Right renal cortex interstitium (tissue), 3 donors: ENCODE data around the gene ATAD3A. TPM values are rescaled to one million over a fixed set of nuclear protein-coding genes. Genes with fewer than 3 reads are reported as not detected.

ENCODE experiments used
- DNase-seq, 3 donors: peaks; one replicate each; pipeline ENCODE4 v3.0.0-alpha.2; 2013; ENCODE audit warnings: low read depth in 3 of 3, low spot score in 2 of 3
- polyA plus RNA-seq, 3 donors: library from polyadenylated mRNA; unstranded; fragments of 120-200 nt; gene quantifications; one replicate each; pipeline ENCODE4 v1.2.1, GENCODE V29; 2013; ENCODE audit not compliant: insufficient read length in 3 of 3

Gene ATAD3A
- polyA plus RNA-seq, 3 donors = 16.6 to 19.4 (median 18.1) TPM

DNA sequence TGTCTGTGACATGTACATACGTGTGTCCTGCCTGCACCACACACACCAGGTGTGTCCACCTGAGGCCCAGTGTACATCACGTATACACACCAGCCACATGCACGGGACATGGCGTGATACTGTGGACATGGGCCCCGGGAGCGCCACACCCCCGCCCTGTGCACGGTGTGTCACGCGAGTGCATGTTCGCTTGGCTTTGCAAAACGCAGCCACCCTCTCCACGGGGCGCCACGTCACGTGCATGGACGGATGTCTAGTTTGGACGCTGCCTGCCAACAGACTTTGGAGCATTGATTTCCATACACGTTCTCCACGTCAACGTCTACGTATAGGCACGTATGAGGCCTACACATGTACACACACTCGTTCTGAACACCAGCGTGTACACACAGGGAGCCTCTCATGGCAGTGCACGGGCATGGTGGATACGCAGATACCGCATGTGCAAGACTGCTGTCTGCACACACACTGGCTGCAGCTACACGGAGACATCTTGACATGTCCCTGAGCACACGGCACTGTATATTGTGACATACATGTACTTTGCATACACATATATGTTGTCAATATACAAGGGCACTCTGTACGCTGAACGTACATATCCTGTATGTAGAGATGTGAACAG lies 25.8 kb downstream of the ATAD3A start:
- no peak for DNase-seq

GRCh38 chr1:1538334-1538733 lies 26.4 kb downstream of the ATAD3A start:
- DNase-seq = no peak

DNA sequence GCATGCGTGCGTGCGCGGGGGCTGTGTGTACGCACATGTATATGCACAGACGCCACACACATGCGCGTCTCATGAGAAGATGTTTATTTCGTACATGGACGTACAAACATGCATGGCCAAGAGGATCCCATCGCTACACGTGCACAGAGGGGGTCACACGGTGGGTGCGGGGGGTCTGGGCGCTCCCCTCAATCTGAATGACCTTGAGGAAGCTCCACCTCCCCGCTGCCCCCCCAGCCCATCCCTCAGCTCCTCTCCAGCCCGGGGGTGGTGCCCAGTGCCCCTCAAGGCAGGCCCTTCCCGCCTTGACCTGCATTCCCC lies 27.0 kb downstream of the ATAD3A start:
- no peak for DNase-seq

DNA sequence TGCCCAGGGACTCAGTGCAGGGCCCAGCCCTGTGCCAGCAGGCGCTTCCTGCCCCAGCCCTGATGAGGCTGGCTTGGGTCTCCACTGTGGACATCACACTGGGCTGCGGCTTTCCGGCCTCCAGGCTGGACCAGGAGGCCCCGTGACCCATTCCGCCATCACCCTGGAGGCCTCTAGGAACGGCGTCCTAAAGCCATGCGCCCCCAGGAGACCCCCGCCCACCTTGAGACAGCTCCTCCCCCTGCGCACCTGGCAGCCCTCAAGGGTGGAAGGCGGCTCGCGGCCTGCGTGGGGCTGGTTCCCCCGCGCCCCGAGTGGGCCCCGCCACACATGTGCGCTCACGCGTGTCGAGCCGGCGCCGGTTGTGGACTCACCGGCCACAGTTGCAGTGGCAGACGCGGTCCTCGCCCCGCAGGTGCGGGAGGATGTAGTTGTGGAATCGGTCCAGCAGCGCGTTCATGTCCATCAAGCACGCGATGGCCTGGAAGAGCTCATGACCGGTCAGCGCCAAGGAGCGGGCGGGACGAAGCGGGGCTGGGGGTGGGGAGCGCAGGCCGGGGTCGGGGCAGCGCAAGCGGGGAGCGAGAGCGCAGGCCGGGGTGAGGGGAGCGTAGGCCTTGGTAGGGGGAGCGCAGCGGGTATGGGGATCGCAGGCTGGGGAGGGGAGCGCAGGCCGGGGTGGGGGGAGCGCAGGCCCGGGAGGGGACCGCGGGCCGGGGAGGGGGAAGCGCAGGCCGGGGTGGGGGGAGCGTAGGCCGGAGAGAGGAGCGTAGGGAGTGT lies 27.5 kb downstream of the ATAD3A start:
- peak in 1 of 3 donors; percentile 35 for DNase-seq

DNA sequence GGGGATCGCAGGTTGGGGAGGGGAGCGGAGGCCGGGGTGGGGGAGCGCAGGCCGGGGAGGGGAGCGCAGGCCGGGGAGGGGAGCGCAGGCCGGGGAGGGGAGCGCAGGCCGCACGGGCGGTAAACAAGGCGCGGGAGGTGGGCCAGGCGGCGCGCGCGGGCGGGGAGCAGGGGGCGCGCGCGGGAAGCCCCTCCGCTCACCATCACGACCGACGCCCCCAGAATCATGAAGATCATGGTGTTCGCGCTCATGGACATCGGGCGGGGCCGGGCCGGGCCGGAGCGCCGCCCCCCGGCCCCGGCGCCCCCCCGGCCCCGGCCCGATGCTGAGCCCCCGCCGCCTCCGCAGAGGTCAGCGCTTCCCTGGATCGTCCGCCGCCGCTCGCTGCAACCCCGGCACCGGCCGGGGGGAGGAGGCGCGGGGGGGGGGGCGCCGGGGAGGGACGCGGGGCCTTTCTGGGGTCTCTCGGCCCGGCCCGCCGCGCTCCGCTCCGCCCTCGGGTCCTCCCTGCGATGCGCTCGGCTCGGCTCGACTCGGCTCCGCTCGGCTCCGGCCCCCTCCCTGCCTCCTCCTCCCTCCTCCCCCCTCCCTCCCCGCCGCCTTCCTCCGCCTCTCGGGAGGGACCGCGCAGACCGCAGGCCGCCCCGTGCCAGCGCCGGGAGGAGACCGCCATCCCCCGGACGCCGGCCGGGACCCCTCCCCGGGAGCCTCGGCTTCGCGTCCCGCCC lies 28.3 kb downstream of the ATAD3A start, which contains the start of gene TMEM240:
TSS of gene TMEM240 (minus strand) at position 535 of the 728 bp plus-strand sequence. CDS start at position 257, 278 bp downstream.
- DNase-seq = peak; percentile 23 to 56 (median 51)

DNA sequence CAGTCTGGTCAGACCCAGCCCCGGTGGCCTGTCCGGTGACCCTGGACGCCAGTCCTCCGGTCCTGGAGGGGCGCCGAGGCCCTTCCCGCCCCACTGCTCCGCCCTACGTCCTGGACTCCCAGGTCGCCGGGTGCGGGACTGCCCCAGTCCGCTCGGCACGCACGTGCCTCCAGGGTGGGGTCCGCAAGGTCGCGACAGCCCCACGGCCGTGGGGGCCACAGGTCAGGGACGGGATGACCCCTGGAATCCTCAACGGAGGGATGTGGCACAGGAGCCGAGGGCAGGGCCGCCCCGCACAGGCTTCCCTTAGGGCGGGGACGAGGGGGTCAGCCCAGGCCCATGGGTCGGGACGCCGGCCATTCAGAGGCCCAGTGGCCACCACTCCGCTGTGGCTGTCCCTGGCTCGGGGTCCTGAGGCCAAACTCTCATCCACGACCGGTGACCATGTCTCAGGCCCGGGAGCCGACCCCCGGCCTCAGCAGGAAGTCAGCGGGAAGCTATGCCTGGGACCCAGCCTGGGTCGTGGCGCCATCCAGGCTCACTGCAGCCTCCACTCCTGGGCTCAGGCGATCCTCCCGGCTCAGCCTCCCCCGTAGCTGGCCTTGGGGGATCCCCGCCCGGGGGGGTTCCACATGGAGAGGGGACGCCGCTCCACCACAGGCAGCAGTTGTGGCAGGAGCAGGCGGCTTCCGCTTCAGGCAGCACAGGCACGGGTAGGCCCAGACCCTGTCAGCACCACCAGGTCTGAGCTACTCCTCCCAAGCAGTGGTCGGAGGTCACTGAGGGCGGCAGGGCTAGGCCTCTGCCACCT lies 29.1 kb downstream of the ATAD3A start:
- DNase-seq = no peak

- DNase-seq = no peak
These were observed 30.2 kb downstream of the ATAD3A start for GRCh38 chr1:1541956-1542765.

DNA sequence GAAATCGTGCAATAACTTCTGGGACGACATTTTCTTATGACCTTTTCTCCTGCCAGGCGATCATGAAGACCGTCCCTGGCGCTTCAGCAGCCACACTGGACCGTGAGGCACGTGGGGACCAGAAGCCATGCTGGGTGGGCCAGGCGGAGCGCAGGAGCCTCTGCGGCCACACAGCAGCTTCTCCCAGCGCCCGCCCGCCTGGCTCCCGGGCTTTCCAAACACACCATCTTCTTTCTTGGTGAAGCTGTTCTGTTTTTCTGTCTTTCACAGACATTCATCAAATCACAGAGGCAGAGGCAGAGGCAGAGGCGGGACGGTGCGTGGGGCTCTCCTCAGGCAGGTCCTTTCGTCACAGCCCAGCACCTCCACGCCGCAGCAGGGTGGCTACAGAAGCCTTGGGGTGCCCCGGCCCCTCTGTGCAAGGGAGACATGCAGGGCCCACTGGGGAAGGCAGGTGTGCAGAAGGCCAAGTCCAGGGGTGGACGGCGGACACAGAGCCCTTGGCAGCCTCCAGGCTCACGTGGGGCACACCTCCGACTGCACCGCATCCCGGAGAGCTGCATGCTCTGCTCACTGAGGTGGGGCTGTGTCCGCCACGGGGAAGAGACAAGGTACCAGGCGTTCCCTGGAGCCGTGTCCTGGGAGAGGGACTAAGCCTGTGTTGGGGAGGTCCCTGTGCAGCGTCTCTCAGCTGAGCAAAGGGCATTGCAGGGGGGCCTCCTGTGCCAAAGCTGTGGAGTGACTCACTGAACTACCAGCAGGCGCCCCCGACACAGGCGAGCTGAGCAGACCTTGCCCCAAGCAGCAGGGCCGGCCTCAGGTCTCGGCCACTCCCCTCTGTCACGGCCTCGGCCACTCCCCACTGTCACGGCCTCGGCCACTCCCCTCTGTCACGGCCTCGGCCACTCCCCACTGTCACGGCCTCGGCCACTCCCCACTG lies 31.1 kb downstream of the ATAD3A start:
- no peak for DNase-seq

DNA sequence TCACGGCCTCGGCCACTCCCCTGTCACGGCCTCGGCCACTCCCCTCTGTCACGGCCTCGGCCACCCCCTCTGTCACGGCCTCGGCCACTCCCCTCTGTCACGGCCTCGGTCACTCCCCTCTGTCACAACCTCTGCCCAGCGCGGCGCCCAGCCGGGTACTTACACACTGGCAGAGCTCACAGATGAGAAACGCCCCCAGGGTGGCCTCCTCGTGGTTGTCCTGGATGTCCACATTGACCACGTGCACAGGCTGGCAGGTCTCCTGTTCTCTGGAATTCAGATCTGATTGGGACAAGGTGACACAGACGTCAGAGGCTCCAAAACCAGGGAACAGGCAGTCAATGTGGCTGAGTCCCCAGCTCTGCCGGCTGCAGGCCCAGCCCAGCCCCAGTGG lies 31.7 kb downstream of the ATAD3A start:
- no peak for DNase-seq

DNA sequence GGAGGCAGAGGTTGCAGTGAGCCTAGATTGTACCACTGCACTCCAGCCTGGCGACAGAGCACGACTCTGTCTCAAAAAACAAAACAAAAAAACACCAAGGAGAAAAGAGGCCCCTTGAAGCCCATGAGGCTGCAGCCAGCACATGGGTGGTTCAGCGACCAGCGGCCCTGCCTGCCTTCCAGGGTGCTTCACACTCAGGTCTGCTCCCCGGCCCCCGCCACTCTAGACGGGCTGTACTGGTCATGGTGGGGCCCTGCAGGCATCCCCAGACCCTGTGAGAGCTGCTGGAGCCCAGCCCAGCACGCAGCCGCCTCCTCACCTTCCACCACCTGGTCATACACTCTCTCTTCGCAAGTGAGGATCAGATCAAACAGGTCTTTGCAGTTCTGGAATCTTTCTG lies 32.6 kb downstream of the ATAD3A start:
- DNase-seq = no peak

- no peak for DNase-seq
These were observed 34.2 kb downstream of the ATAD3A start for GRCh38 chr1:1545946-1546737.

- DNase-seq = no peak
These were observed 35.0 kb downstream of the ATAD3A start for GRCh38 chr1:1547011-1547410.

GRCh38 chr1:1547476-1547875 lies 35.5 kb downstream of the ATAD3A start:
- DNase-seq = no peak

- DNase-seq = no peak
These were observed 36.6 kb downstream of the ATAD3A start for GRCh38 chr1:1548591-1548990.

- DNase-seq = no peak
These were observed 38.1 kb downstream of the ATAD3A start for GRCh38 chr1:1550087-1550486.

DNA sequence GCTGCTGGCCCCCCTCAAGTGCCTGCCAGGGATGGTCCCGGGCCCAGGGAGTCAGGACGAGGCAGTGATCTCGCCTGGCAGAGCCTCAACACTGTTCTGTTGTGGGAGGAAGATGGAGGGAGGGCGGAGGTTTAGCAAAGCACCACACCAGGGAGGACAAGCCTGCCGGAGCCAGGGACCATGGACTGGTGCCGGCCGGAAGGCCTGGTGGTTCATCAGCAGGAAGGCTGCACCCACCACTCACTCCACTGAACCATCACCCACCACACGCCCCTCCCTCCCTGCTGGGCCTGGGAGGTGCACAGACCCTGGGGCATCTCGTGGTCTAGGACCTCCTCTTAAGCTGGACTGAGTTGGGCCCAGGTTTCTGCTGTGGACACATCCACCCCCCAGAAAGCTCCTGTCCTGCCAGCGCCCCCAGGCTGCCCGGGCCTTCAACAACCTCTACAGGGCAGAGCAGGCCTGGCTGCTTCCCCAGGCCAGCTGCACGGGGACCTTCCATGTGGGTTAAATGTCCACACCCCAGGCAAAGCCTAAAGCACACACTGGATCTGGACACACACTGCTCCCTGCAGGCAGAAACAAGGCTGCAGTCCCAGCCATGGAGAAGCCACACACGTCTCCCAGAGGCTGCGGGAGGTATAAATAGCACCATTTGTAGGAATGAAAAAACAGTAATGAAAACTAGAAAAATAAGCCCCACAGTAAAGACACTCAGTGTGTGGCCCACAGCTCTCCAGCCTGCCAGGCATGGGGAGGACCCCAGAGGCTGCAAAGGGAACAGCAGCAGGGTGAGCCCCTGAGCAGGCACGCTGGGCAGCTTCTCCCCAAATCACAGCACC lies 38.9 kb downstream of the ATAD3A start:
- DNase-seq = no peak

GRCh38 chr1:1551524-1552262 lies 39.7 kb downstream of the ATAD3A start:
- DNase-seq = no peak
